GM12878 (cell line): ENCODE results near the gene CLRN3. TPM values are rescaled to one million over a fixed set of nuclear protein-coding genes. Genes with fewer than 3 reads are reported as not detected.

Source experiments
- ATAC-seq: fragments of 200-7000 bp; cut with Tn5 transposase; 3 replicates; pipeline ENCODE4 v1.9.1; 2020; ENCODE audit warnings: mild to moderate bottlenecking, moderate library complexity
- BruUV-seq: library from RNA; stranded (reverse); fragments of 400-500 nt; replicated peaks from 2 replicates; lab custom pipeline; 2021; lab: Mats Ljungman, UMichigan
- CTCF ChIA-PET: fragments of 300-600 bp; sonication (Branson Sonifier 250); formaldehyde crosslinking; extraction: SDS; loops from one replicate; lab custom pipeline; 2021; ENCODE audit warnings: inconsistent platforms; lab: Yijun Ruan, JAX
- POLR2A ChIA-PET: fragments of 350-600 bp; formaldehyde crosslinking; extraction: SDS; loops from one replicate; lab custom pipeline; 2021; ENCODE audit warnings: inconsistent platforms; lab: Charles Lee
- RAD21 ChIA-PET: fragments of 300-600 bp; sonication (Branson Sonifier 250); formaldehyde crosslinking; loops from one replicate; lab custom pipeline; 2023; ENCODE audit warnings: antibody characterized with exemption; ENCODE audit not compliant: unreplicated experiment; lab: Charles Lee
- SMC1A ChIA-PET: fragments of 300-600 bp; sonication (Branson Sonifier 250); formaldehyde crosslinking; loops from one replicate; lab custom pipeline; 2023; ENCODE audit not compliant: unreplicated experiment, uncharacterized antibody; lab: Charles Lee
- DNase-seq: peaks from one replicate; pipeline ENCODE4 v3.0.0-alpha.2; 2011; ENCODE audit warnings: low read depth, low spot score
- FAIRE-seq: peaks from 3 replicates; lab custom pipeline; 2011; peaks lifted over from hg19 to GRCh38; lab: Jason Lieb, UNC
- H2AFZ ChIP-seq: 2 replicates; pipeline ENCODE4 v1.6.0; 2011; ENCODE audit warnings: low read depth, low read length, control low read depth; ENCODE audit not compliant: control insufficient read depth
- H3K27ac ChIP-seq: 2 replicates; pipeline ENCODE4 v1.5.1; 2011; ENCODE audit warnings: control low read depth; ENCODE audit not compliant: control insufficient read depth, insufficient read depth
- H3K27me3 ChIP-seq, 2 experiments: replicated peaks in 1 of 2; 2 replicates each; pipeline versions ENCODE4 v1.6.0 to v1.6.1; 2011; ENCODE audit warnings: low read length in 1 of 2; ENCODE audit not compliant: control insufficient read depth in 2 of 2, insufficient read depth in 2 of 2
- H3K36me3 ChIP-seq, 2 experiments: 2 replicates each; pipeline ENCODE4 v1.5.1; 2011; ENCODE audit warnings: low read length in 1 of 2; ENCODE audit not compliant: control insufficient read depth in 2 of 2, insufficient read depth in 2 of 2
- H3K4me1 ChIP-seq: 2 replicates; pipeline ENCODE4 v1.6.1; 2011; ENCODE audit warnings: mild to moderate bottlenecking, low read length, moderate library complexity, mixed read lengths; ENCODE audit not compliant: control insufficient read depth, insufficient read depth
- H3K4me2 ChIP-seq: 2 replicates; pipeline ENCODE4 v1.6.0; 2011; ENCODE audit warnings: control low read depth; ENCODE audit not compliant: control insufficient read depth, insufficient read depth
- H3K4me3 ChIP-seq: fragments of 200-600 bp; sonication (generic); 2 replicates; pipeline ENCODE4 v1.5.1; 2016
- H3K79me2 ChIP-seq: 2 replicates; pipeline ENCODE4 v1.6.0; 2011; ENCODE audit warnings: low read length; ENCODE audit not compliant: control insufficient read depth, insufficient read depth
- H3K9ac ChIP-seq: 2 replicates; pipeline ENCODE4 v1.8.0; 2011; ENCODE audit warnings: low read length, control low read depth, mixed read lengths; ENCODE audit not compliant: control insufficient read depth, insufficient read depth
- H3K9me3 ChIP-seq: replicated peaks from 3 replicates; pipeline ENCODE4 v1.5.1; 2011; ENCODE audit warnings: mild to moderate bottlenecking, low read length; ENCODE audit not compliant: control insufficient read depth, insufficient read depth
- H4K20me1 ChIP-seq: 2 replicates; pipeline ENCODE4 v1.6.0; 2011; ENCODE audit not compliant: control insufficient read depth, insufficient read depth
- ASH2L ChIP-seq: fragments of 300-600, 200-600 bp; sonication (generic); IDR thresholded peaks from 2 replicates; pipeline ENCODE4 v1.6.1; 2017; ENCODE audit warnings: low read depth, mild to moderate bottlenecking, borderline replicate concordance
- HDAC2 ChIP-seq: fragments of 200-600 bp; sonication (generic); IDR thresholded peaks from 2 replicates; pipeline ENCODE4 v1.6.1; 2017
- NR2C2 ChIP-seq: IDR thresholded peaks from 2 replicates; pipeline ENCODE4 v1.6.1; 2011; ENCODE audit warnings: borderline replicate concordance, low read depth; ENCODE audit not compliant: control insufficient read depth, insufficient read length
- RELA ChIP-seq: fragments of 450-650 bp; IDR thresholded peaks from 2 replicates; pipeline ENCODE4 v1.8.0; 2014; ENCODE audit warnings: borderline replicate concordance; ENCODE audit not compliant: partially characterized antibody
- SMAD5 ChIP-seq: IDR thresholded peaks from 2 replicates; pipeline ENCODE4 v1.6.1; 2016; ENCODE audit warnings: antibody characterized with exemption, low read depth
- SRF ChIP-seq, 2 experiments: IDR thresholded peaks; 2 replicates each; pipeline ENCODE4 v1.6.1; 2011; ENCODE audit warnings: low read depth in 2 of 2, low read length in 2 of 2, mild to moderate bottlenecking in 1 of 2, moderate library complexity in 1 of 2
- STAT1 ChIP-seq: fragments of 450-650 bp; conservative IDR thresholded peaks from 2 replicates; pipeline ENCODE4 v1.6.1; 2014; ENCODE audit warnings: antibody characterized with exemption, mild to moderate bottlenecking
- WGBS: methylation state at CpG from one replicate; pipeline ENCODE4 v1.1.6; 2016; ENCODE audit warnings: low lambda C conversion rate; ENCODE audit not compliant: insufficient replicate concordance, insufficient coverage; ENCODE audit errors: missing lambda C conversion rate; 5-methylcytosine and 5-hydroxymethylcytosine counted together
- in situ Hi-C: fragments of 300-500 bp; cut with MboI; formaldehyde crosslinking; loops from 9 replicates; pipeline ENCODE4 v1.14.3; 2018; ENCODE audit warnings: mixed read lengths
- intact Hi-C: fragments of 100-400 bp; cut with micrococcal nuclease; formaldehyde crosslinking; loops from one replicate; pipeline ENCODE4 v1.14.2; 2022; ENCODE audit not compliant: unreplicated experiment
- polyA plus RNA-seq, 11 experiments: library from polyadenylated mRNA; depleted of rRNA in 4 of 11; unstranded in 6 of 11; stranded (reverse) in 5 of 11; fragments of >200 nt; fragmentation: Nextera tagmentation in 4 of 11; fragmentation: Illumina TruSeq in 1 of 11; extraction: Ambion mirVana in 4 of 11; extraction: Trizol in 1 of 11; gene quantifications; 1 replicate in 1 of 11; 2 replicates in 10 of 11; pipeline versions ENCODE4 v1.2.1 to v1.2.3, GENCODE V29; 2011 to 2016; ENCODE audit warnings: inconsistent platforms in 2 of 11, missing spikeins in 2 of 11, low read depth in 1 of 11
- total RNA-seq, 4 experiments: library from RNA; depleted of rRNA in 3 of 4; stranded (reverse); fragments of >200 nt in 3 of 4; fragmentation: Illumina TruSeq in 1 of 4; extraction: Trizol in 1 of 4; gene quantifications; 2 replicates each; pipeline versions ENCODE4 v1.2.1 to v1.2.3, GENCODE V29; 2013 to 2021
- TF ChIP-seq, protein P1 (sequence below): fragments of 450-650 bp; IDR thresholded peaks from 2 replicates; pipeline ENCODE4 v1.6.1; 2014; ENCODE audit warnings: mild to moderate bottlenecking
- TF ChIP-seq, protein P2 (sequence below): IDR thresholded peaks from 2 replicates; pipeline ENCODE4 v1.6.1; 2012; ENCODE audit warnings: mild to moderate bottlenecking, low read depth, low read length

CLRN3 gene
- total and polyA plus RNA-seq, 10 of the 15 experiments (the other 5 are each of a cell fraction or from before 2014, with no cell fraction given), result not detected

DNA sequence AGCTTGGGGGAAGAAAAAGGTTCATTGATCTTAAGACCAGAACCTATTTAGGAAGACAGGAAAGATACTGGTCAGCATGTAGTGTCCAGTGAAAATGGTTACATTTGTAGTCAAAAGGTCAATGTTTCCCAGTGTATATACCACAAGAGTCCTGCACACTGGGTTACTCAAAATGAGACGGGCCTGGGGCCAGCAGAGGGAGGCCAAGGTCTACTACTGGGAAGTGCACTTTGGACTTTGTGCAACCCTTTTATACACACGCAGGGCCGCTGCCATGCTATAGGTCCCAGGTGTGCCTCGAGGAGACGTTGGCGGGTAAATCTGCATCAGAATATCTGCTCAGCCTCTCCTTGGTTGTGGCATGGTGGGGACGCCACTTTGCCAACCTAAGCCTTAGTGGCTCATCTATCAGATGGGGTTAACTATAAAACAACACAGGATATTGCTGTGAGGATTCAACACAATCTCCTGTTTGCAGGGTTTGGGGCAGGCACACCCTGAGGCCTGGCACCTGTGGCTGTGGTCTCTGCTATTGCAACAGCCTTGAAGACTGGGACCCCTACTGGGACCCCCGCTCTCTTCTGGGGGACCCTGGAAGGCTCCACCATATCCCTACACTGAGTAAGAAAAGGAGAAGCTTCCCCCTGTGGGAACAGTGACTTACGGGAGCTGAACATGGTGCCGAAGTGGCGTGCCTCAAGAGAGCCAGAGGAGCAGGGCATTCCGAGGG lies 19.7 kb downstream of the CLRN3 start:
- ChIA-PET POLR2A (no interaction called here), CTCF (no interaction called here), SMC1A (no interaction called here), RAD21 (no interaction called here)
- Histone ChIP-seq H4K20me1 (no peaks in the 10 kb centered on the region), H3K4me3 (no peak overlapping the region), H2AFZ (no peak overlapping the region), H3K4me2 (no peak overlapping the region), H3K4me1 (no peaks in the 10 kb centered on the region), H3K9ac (no peak overlapping the region), H3K9me3 (no peaks in the 10 kb centered on the region; the same call in 2 of the 3 replicates), H3K36me3 (no peaks in the 10 kb centered on the region), H3K79me2 (no peaks in the 10 kb centered on the region), H3K27ac (no peak overlapping the region), H3K27me3 (no peaks in the 10 kb centered on the region; a peak in 1 of 4 replicates)
- ATAC-seq, result peak; percentile 42
- intact Hi-C loops (no loop called here), in situ Hi-C loops (no loop called here)
- BruUV-seq, result no TSS peak
- TF ChIP-seq STAT1, result no peak
- TF ChIP-seq, protein P1, sequence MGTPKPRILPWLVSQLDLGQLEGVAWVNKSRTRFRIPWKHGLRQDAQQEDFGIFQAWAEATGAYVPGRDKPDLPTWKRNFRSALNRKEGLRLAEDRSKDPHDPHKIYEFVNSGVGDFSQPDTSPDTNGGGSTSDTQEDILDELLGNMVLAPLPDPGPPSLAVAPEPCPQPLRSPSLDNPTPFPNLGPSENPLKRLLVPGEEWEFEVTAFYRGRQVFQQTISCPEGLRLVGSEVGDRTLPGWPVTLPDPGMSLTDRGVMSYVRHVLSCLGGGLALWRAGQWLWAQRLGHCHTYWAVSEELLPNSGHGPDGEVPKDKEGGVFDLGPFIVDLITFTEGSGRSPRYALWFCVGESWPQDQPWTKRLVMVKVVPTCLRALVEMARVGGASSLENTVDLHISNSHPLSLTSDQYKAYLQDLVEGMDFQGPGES, result no peak
- no peak for DNase-seq
- FAIRE-seq, result no peak
- 38% methylated on average over 12 of the region's 12 CpGs for whole genome bisulfite sequencing

DNA sequence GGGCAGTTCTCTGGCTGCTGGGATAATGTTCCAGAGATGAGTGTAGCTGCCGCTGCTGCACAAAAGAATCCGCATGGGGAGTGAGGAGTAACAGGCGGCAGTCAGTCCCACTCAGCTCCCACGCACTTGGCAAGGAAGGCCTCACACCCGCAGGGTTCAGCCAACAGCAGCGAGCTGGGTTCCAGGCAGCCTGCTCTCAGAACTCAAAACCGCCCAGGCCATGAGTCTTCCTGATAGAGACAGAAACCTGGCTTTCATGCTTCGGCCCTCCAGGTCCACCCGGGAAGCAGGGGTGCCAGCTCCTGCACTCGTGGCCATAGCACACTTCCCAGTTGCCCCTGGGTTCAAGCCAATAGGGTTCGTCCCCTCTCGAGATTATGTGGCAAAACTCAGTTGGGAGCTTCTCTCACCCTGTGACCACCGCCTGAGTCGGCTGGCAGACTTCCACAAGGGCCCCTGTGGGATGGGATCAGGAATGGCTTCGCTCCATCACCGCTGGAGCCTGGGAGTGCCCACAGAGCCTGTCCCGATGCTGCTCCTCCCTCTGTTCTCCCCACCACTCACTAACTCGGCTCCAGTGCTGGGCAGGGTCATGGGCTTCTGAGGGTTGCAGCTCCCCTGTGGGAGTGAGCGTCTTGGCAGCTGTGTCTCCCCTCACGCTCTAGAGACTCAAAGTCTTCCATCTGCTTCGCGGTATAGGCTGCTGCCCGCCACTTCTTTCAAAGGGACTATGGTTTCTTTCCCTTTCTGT lies 20.6 kb downstream of the CLRN3 start:
- H3K9me3 ChIP-seq, result no peaks in the 10 kb centered on the region; the same call in 2 of the 3 replicates
- H3K27me3 ChIP-seq, result no peaks in the 10 kb centered on the region; a peak in 1 of 4 replicates
- ChIA-PET SMC1A (no interaction called here), CTCF (no interaction called here), RAD21 (interaction anchor here (1.2 kb wide), 1 partner anchor 139 kb away, joined by 3 read pairs; no protein-coding TSS in a partner anchor), POLR2A (no interaction called here)
- no TSS peak for BruUV-seq
- H2AFZ ChIP-seq, result no peak overlapping the region
- no peak for ATAC-seq
- H3K27ac ChIP-seq, result no peak overlapping the region
- H3K36me3 ChIP-seq, result no peaks in the 10 kb centered on the region
- H3K4me3 ChIP-seq, result no peak overlapping the region
- DNase-seq, result no peak
- no peaks in the 10 kb centered on the region for H3K79me2 ChIP-seq
- no peak for FAIRE-seq
- in situ Hi-C loops, result no loop called here
- no peaks in the 10 kb centered on the region for H4K20me1 ChIP-seq
- no peak overlapping the region for H3K4me2 ChIP-seq
- 47% methylated on average over 23 of the region's 23 CpGs for WGBS
- H3K9ac ChIP-seq, result no peak overlapping the region
- intact Hi-C loops, result no loop called here
- no peaks in the 10 kb centered on the region for H3K4me1 ChIP-seq
- TF ChIP-seq SRF (IDR thresholded peaks at IDR 0.05; ENCODE audit: low read depth in 2 of 2, low read length in 2 of 2) (no peak), ASH2L (no peak), SMAD5 (no peak), RELA (no peak), NR2C2 (no peak), HDAC2 (no peak)
- TF ChIP-seq, protein P2, sequence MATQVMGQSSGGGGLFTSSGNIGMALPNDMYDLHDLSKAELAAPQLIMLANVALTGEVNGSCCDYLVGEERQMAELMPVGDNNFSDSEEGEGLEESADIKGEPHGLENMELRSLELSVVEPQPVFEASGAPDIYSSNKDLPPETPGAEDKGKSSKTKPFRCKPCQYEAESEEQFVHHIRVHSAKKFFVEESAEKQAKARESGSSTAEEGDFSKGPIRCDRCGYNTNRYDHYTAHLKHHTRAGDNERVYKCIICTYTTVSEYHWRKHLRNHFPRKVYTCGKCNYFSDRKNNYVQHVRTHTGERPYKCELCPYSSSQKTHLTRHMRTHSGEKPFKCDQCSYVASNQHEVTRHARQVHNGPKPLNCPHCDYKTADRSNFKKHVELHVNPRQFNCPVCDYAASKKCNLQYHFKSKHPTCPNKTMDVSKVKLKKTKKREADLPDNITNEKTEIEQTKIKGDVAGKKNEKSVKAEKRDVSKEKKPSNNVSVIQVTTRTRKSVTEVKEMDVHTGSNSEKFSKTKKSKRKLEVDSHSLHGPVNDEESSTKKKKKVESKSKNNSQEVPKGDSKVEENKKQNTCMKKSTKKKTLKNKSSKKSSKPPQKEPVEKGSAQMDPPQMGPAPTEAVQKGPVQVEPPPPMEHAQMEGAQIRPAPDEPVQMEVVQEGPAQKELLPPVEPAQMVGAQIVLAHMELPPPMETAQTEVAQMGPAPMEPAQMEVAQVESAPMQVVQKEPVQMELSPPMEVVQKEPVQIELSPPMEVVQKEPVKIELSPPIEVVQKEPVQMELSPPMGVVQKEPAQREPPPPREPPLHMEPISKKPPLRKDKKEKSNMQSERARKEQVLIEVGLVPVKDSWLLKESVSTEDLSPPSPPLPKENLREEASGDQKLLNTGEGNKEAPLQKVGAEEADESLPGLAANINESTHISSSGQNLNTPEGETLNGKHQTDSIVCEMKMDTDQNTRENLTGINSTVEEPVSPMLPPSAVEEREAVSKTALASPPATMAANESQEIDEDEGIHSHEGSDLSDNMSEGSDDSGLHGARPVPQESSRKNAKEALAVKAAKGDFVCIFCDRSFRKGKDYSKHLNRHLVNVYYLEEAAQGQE, result no peak
